WTC11 (cell line): ENCODE data around the gene MAPK11. TPM values are rescaled to one million over a fixed set of nuclear protein-coding genes. Genes with fewer than 3 reads are reported as not detected.

Experiments used
- ATAC-seq: fragments of 200-7000 bp; cut with Tn5 transposase; 2 replicates; pipeline ENCODE4 v1.10.0; 2021; ENCODE audit warnings: mild to moderate bottlenecking, moderate library complexity
- CTCF ChIA-PET: fragments of 300-600 bp; sonication (Branson Sonifier 250); formaldehyde crosslinking; loops from one replicate; lab custom pipeline; 2021; ENCODE audit warnings: antibody characterized with exemption; lab: Charles Lee
- POLR2A ChIA-PET: fragments of 350-600 bp; sonication (Branson Sonifier 250); formaldehyde crosslinking; loops from one replicate; lab custom pipeline; 2021; ENCODE audit warnings: antibody characterized with exemption; lab: Charles Lee
- DNase-seq: peaks from one replicate; pipeline ENCODE4 v3.0.0; 2021; ENCODE audit warnings: low spot score
- H3K27ac Mint-ChIP-seq: 2 replicates; pipeline ENCODE4 v1.8.0; 2021; ENCODE audit warnings: mixed read lengths
- H3K27me3 Mint-ChIP-seq: 2 replicates; pipeline ENCODE4 v1.8.0; 2021; ENCODE audit warnings: low read depth, mild to moderate bottlenecking, moderate library complexity, mixed read lengths
- H3K36me3 Mint-ChIP-seq: 2 replicates; pipeline ENCODE4 v1.8.0; 2021; ENCODE audit warnings: mixed read lengths
- H3K4me1 Mint-ChIP-seq: 2 replicates; pipeline ENCODE4 v1.8.0; 2022; ENCODE audit warnings: mixed read lengths
- H3K4me3 Mint-ChIP-seq: 2 replicates; pipeline ENCODE4 v1.8.0; 2021; ENCODE audit warnings: mild to moderate bottlenecking, moderate library complexity, mixed read lengths
- H3K9me3 Mint-ChIP-seq: 2 replicates; pipeline ENCODE4 v1.8.0; 2021; ENCODE audit warnings: mixed read lengths
- ATF1 ChIP-seq: sonication (generic); formaldehyde crosslinking; IDR thresholded peaks from 2 replicates; pipeline ENCODE4 v1.8.1; 2023; ENCODE audit warnings: mild to moderate bottlenecking, moderate library complexity, missing genetic modification reagents
- CBFB ChIP-seq: sonication (generic); formaldehyde crosslinking; IDR thresholded peaks from 2 replicates; pipeline ENCODE4 v1.8.1; 2022; ENCODE audit warnings: mild to moderate bottlenecking, low read depth, missing genetic modification reagents
- HMGA2 ChIP-seq: fragments of 250-450 bp; sonication (Bioruptor Pico); IDR thresholded peaks from 2 replicates; pipeline ENCODE4 v1.4.0; 2021; ENCODE audit warnings: mild to moderate bottlenecking, moderate library complexity
- NFE2L1 ChIP-seq: sonication (generic); formaldehyde crosslinking; IDR thresholded peaks from 2 replicates; pipeline ENCODE4 v1.8.1; 2023; ENCODE audit warnings: missing genetic modification reagents
- RORB ChIP-seq: fragments of 250-450 bp; sonication (Bioruptor Pico); IDR thresholded peaks from 2 replicates; pipeline ENCODE4 v1.9.0; 2021; ENCODE audit warnings: mild to moderate bottlenecking
- SP1 ChIP-seq: sonication (generic); formaldehyde crosslinking; conservative IDR thresholded peaks from 2 replicates; pipeline ENCODE4 v1.8.1; 2022; ENCODE audit warnings: missing genetic modification reagents
- ZBTB21 ChIP-seq: sonication (generic); formaldehyde crosslinking; IDR thresholded peaks from 2 replicates; pipeline ENCODE4 v1.8.1; 2023; ENCODE audit warnings: mild to moderate bottlenecking, missing genetic modification reagents, borderline replicate concordance
- ZNF121 ChIP-seq: sonication (generic); formaldehyde crosslinking; IDR thresholded peaks from 2 replicates; pipeline ENCODE4 v1.8.0; 2023; ENCODE audit warnings: missing genetic modification reagents
- ZNF317 ChIP-seq: sonication (generic); formaldehyde crosslinking; IDR thresholded peaks from 2 replicates; pipeline ENCODE4 v1.8.1; 2023; ENCODE audit warnings: low read depth, mild to moderate bottlenecking, moderate library complexity, missing genetic modification reagents, borderline replicate concordance
- ZNF671 ChIP-seq: fragments of 250-450 bp; sonication (Bioruptor Pico); IDR thresholded peaks from 2 replicates; pipeline ENCODE4 v1.8.0; 2021; ENCODE audit warnings: mild to moderate bottlenecking
- total RNA-seq: library from RNA; stranded (reverse); gene quantifications from 3 replicates; pipeline ENCODE4 v1.2.3, GENCODE V29; 2021
- TF ChIP-seq, protein P1 (sequence below): sonication (generic); formaldehyde crosslinking; IDR thresholded peaks from 2 replicates; pipeline ENCODE4 v1.8.1; 2022; ENCODE audit warnings: mild to moderate bottlenecking, moderate library complexity, missing genetic modification reagents
- TF ChIP-seq, protein P2 (sequence below): sonication (generic); formaldehyde crosslinking; IDR thresholded peaks from 2 replicates; pipeline ENCODE4 v1.8.0; 2023; ENCODE audit warnings: mild to moderate bottlenecking, missing genetic modification reagents
- TF ChIP-seq, protein P3 (sequence below): sonication (generic); formaldehyde crosslinking; IDR thresholded peaks from 2 replicates; pipeline ENCODE4 v1.8.0; 2022; ENCODE audit warnings: missing genetic modification reagents
- TF ChIP-seq, protein P4 (sequence below): fragments of 250-450 bp; sonication (Bioruptor Pico); IDR thresholded peaks from 2 replicates; pipeline ENCODE4 v1.9.0; 2021; ENCODE audit warnings: mild to moderate bottlenecking
- TF ChIP-seq, protein P5 (sequence below): fragments of 250-450 bp; sonication (Bioruptor Pico); IDR thresholded peaks from 2 replicates; pipeline ENCODE4 v1.9.0; 2021; ENCODE audit warnings: mild to moderate bottlenecking
- TF ChIP-seq, protein P6 (sequence below): sonication (generic); formaldehyde crosslinking; IDR thresholded peaks from 2 replicates; pipeline ENCODE4 v1.8.1; 2023; ENCODE audit warnings: mild to moderate bottlenecking, missing genetic modification reagents, borderline replicate concordance
- TF ChIP-seq, protein P7 (sequence below): sonication (generic); formaldehyde crosslinking; IDR thresholded peaks from 2 replicates; pipeline ENCODE4 v1.8.0; 2022; ENCODE audit warnings: mild to moderate bottlenecking, missing genetic modification reagents

MAPK11 gene
- total RNA-seq, 1 experiment from 2014 or later: 2.3 TPM

DNA sequence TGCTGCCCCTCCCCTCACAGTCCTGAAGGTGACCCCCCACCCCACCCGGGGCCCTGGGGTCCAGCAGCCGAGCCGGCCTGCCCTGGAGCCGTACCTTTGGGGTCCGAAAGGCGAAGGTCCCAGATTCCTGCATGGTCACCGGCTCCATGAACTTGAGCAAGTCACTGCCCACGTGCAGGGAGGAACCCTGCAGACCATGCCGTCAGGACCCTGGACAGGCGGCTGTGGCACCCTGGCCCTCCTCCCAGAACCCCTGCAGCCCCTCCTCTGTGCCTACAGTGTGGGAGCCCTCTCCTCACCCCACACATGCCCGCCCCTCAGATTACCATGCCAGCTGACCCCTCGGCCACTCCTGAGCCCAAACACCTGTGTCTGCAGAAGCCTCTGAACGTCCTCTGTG lies 14.3 kb upstream of the MAPK11 start (continued):
- TF ChIP-seq, protein P1, sequence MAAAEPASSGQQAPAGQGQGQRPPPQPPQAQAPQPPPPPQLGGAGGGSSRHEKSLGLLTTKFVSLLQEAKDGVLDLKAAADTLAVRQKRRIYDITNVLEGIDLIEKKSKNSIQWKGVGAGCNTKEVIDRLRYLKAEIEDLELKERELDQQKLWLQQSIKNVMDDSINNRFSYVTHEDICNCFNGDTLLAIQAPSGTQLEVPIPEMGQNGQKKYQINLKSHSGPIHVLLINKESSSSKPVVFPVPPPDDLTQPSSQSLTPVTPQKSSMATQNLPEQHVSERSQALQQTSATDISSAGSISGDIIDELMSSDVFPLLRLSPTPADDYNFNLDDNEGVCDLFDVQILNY: no peak

DNA sequence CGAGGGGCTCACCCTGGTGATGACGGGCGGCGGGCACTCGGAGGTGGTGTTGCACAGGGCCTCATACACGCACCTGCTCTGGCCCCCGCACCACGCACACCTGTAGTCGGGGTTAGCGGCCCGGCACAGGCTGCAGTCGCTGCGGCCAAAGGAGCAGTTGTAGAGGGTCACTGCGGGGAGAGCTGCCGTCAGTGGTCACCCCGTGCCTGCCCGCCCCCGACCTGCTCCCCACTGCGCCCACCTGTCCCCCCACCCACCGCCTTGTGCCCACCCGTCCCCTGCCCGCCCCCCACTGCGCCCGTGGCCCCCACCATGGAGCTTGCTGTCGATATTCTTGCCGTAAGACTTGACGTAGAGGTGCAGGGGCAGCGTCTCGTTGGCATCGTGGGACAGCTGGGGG lies 13.6 kb upstream of the MAPK11 start:
- H3K27ac Mint-ChIP-seq: no peak overlapping the region
- POLR2A ChIA-PET: no interaction called here
- peaks cover 20% of the 10 kb centered on the region for H3K36me3 Mint-ChIP-seq
- DNase-seq: no peak
- H3K9me3 Mint-ChIP-seq: no peaks in the 10 kb centered on the region
- no peak overlapping the region for H3K4me3 Mint-ChIP-seq
- H3K27me3 Mint-ChIP-seq: no peaks in the 10 kb centered on the region
- ATAC-seq: no peak
- CTCF ChIA-PET: no interaction called here
- no peaks in the 10 kb centered on the region for H3K4me1 Mint-ChIP-seq
- no peak for TF ChIP-seq CBFB (CRISPR knock-in tag)
- TF ChIP-seq ATF1 (CRISPR knock-in tag): no peak
- TF ChIP-seq, protein P2, sequence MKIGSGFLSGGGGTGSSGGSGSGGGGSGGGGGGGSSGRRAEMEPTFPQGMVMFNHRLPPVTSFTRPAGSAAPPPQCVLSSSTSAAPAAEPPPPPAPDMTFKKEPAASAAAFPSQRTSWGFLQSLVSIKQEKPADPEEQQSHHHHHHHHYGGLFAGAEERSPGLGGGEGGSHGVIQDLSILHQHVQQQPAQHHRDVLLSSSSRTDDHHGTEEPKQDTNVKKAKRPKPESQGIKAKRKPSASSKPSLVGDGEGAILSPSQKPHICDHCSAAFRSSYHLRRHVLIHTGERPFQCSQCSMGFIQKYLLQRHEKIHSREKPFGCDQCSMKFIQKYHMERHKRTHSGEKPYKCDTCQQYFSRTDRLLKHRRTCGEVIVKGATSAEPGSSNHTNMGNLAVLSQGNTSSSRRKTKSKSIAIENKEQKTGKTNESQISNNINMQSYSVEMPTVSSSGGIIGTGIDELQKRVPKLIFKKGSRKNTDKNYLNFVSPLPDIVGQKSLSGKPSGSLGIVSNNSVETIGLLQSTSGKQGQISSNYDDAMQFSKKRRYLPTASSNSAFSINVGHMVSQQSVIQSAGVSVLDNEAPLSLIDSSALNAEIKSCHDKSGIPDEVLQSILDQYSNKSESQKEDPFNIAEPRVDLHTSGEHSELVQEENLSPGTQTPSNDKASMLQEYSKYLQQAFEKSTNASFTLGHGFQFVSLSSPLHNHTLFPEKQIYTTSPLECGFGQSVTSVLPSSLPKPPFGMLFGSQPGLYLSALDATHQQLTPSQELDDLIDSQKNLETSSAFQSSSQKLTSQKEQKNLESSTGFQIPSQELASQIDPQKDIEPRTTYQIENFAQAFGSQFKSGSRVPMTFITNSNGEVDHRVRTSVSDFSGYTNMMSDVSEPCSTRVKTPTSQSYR (CRISPR knock-in tag): no peak
- TF ChIP-seq, protein P3, sequence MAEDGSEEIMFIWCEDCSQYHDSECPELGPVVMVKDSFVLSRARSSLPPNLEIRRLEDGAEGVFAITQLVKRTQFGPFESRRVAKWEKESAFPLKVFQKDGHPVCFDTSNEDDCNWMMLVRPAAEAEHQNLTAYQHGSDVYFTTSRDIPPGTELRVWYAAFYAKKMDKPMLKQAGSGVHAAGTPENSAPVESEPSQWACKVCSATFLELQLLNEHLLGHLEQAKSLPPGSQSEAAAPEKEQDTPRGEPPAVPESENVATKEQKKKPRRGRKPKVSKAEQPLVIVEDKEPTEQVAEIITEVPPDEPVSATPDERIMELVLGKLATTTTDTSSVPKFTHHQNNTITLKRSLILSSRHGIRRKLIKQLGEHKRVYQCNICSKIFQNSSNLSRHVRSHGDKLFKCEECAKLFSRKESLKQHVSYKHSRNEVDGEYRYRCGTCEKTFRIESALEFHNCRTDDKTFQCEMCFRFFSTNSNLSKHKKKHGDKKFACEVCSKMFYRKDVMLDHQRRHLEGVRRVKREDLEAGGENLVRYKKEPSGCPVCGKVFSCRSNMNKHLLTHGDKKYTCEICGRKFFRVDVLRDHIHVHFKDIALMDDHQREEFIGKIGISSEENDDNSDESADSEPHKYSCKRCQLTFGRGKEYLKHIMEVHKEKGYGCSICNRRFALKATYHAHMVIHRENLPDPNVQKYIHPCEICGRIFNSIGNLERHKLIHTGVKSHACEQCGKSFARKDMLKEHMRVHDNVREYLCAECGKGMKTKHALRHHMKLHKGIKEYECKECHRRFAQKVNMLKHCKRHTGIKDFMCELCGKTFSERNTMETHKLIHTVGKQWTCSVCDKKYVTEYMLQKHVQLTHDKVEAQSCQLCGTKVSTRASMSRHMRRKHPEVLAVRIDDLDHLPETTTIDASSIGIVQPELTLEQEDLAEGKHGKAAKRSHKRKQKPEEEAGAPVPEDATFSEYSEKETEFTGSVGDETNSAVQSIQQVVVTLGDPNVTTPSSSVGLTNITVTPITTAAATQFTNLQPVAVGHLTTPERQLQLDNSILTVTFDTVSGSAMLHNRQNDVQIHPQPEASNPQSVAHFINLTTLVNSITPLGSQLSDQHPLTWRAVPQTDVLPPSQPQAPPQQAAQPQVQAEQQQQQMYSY (CRISPR knock-in tag): no peak
- TF ChIP-seq RORB (CRISPR knock-in tag): no peak
- TF ChIP-seq, protein P4, sequence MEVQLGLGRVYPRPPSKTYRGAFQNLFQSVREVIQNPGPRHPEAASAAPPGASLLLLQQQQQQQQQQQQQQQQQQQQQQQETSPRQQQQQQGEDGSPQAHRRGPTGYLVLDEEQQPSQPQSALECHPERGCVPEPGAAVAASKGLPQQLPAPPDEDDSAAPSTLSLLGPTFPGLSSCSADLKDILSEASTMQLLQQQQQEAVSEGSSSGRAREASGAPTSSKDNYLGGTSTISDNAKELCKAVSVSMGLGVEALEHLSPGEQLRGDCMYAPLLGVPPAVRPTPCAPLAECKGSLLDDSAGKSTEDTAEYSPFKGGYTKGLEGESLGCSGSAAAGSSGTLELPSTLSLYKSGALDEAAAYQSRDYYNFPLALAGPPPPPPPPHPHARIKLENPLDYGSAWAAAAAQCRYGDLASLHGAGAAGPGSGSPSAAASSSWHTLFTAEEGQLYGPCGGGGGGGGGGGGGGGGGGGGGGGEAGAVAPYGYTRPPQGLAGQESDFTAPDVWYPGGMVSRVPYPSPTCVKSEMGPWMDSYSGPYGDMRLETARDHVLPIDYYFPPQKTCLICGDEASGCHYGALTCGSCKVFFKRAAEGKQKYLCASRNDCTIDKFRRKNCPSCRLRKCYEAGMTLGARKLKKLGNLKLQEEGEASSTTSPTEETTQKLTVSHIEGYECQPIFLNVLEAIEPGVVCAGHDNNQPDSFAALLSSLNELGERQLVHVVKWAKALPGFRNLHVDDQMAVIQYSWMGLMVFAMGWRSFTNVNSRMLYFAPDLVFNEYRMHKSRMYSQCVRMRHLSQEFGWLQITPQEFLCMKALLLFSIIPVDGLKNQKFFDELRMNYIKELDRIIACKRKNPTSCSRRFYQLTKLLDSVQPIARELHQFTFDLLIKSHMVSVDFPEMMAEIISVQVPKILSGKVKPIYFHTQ (CRISPR knock-in tag): no peak
- TF ChIP-seq ZBTB21 (CRISPR knock-in tag): no peak
- no peak for TF ChIP-seq ZNF121
- TF ChIP-seq, protein P5, sequence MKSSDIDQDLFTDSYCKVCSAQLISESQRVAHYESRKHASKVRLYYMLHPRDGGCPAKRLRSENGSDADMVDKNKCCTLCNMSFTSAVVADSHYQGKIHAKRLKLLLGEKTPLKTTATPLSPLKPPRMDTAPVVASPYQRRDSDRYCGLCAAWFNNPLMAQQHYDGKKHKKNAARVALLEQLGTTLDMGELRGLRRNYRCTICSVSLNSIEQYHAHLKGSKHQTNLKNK: no peak
- no peak for TF ChIP-seq HMGA2
- TF ChIP-seq SP1 (CRISPR knock-in tag): no peak
- TF ChIP-seq, protein P6, sequence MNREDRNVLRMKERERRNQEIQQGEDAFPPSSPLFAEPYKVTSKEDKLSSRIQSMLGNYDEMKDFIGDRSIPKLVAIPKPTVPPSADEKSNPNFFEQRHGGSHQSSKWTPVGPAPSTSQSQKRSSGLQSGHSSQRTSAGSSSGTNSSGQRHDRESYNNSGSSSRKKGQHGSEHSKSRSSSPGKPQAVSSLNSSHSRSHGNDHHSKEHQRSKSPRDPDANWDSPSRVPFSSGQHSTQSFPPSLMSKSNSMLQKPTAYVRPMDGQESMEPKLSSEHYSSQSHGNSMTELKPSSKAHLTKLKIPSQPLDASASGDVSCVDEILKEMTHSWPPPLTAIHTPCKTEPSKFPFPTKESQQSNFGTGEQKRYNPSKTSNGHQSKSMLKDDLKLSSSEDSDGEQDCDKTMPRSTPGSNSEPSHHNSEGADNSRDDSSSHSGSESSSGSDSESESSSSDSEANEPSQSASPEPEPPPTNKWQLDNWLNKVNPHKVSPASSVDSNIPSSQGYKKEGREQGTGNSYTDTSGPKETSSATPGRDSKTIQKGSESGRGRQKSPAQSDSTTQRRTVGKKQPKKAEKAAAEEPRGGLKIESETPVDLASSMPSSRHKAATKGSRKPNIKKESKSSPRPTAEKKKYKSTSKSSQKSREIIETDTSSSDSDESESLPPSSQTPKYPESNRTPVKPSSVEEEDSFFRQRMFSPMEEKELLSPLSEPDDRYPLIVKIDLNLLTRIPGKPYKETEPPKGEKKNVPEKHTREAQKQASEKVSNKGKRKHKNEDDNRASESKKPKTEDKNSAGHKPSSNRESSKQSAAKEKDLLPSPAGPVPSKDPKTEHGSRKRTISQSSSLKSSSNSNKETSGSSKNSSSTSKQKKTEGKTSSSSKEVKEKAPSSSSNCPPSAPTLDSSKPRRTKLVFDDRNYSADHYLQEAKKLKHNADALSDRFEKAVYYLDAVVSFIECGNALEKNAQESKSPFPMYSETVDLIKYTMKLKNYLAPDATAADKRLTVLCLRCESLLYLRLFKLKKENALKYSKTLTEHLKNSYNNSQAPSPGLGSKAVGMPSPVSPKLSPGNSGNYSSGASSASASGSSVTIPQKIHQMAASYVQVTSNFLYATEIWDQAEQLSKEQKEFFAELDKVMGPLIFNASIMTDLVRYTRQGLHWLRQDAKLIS (CRISPR knock-in tag): no peak
- TF ChIP-seq ZNF317: no peak
- TF ChIP-seq, protein P7, sequence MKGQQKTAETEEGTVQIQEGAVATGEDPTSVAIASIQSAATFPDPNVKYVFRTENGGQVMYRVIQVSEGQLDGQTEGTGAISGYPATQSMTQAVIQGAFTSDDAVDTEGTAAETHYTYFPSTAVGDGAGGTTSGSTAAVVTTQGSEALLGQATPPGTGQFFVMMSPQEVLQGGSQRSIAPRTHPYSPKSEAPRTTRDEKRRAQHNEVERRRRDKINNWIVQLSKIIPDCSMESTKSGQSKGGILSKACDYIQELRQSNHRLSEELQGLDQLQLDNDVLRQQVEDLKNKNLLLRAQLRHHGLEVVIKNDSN (CRISPR knock-in tag): no peak
- TF ChIP-seq ZNF671 (CRISPR knock-in tag): no peak
- TF ChIP-seq NFE2L1 (CRISPR knock-in tag): no peak
